ENCODE results near the gene TMEM255B.

The TMEM255B gene

DNA sequence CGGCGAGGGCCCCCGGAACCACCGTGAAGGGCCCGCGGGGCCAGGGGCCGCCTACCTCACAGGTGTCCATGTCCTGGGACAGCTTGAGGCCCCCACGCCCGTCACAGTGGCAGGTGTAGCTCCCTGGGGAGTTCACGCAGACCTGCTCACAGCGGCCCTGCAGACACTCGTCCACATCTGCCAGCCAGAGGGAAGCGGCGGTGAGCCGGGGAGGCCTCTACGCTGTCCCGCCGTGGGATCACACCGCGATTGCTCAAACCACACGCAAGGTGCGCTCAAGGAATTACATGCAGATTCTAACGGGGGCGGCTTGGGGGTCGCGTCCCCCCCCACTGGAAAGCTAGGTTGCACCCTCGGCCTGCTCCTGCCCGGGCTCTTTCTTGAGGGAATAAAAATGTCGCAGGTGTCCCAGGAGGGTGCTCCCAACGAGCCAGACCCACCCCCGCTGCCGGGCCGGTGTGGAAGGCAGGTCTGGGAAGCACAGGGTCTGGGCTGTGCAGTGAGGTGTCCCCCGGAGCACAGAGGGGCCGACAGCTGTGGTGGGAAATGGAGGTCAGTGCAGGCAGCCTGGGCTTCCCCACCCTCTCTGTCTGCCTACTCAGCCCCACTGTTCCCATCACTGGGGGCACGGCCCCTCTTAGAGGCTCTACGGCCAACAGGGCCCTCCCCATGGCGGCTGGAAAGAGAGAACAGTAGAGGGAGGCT is 75.6 kb downstream of the TMEM255B start:
- Mint-ChIP-seq H3K27ac (no peak overlapping the region), H3K4me3 (no peak overlapping the region), H3K4me1 (ENCODE audit: low read depth) (peaks cover 2% of the 10 kb centered on the region), H3K27me3 (no peaks in the 10 kb centered on the region), H3K9me3 (no peaks in the 10 kb centered on the region), H3K36me3 (ENCODE audit: low read depth) (peaks cover 11% of the 10 kb centered on the region)
- DNase-seq, result no peak

DNA sequence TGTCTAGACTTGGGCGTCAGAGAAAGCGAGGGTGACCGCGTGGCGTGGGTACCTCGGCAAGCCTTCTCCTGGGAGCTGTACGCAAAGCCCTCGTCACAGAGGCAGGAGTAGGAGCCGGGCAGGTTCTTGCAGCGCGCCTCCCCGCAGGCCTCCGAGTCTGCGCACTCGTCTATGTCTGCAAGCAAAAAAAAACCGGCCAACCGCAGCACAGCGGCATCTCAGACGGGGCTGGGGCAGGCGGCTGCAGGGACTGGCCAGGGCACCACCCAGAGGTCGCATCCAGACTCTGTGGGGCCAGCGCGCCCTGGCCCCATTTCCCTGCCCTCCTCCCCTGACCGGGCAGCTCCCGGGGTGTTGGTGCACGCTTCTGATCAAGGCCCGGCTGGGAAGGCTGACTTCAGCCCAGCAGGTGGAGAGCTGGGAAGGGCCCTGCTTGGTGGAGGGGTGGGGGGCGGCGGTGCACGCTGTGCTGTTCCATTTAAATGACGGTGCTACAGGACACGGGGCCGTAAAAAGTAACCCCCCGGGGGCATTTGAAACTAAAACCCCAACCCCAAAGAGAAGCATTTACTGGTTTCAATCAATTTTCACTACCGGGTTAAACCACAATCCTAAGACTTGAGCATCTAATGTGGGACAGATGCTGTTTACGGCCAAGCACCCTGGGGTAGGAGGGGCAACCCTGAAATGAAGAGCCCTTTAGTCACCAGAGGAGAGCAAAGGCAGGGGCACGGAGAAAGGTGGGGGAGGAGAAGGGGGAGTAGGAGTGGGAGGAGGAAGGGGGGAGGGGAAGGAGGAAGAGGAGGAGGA is 76.6 kb downstream of the TMEM255B start:
- H3K4me3 Mint-ChIP-seq, result no peak overlapping the region
- H3K4me1 Mint-ChIP-seq (ENCODE audit: low read depth), result peaks cover 7% of the 10 kb centered on the region
- no peak overlapping the region for H3K27ac Mint-ChIP-seq
- no peaks in the 10 kb centered on the region for H3K9me3 Mint-ChIP-seq
- no peaks in the 10 kb centered on the region for H3K27me3 Mint-ChIP-seq
- H3K36me3 Mint-ChIP-seq (ENCODE audit: low read depth), result peaks cover 11% of the 10 kb centered on the region
- no peak for DNase-seq

DNA sequence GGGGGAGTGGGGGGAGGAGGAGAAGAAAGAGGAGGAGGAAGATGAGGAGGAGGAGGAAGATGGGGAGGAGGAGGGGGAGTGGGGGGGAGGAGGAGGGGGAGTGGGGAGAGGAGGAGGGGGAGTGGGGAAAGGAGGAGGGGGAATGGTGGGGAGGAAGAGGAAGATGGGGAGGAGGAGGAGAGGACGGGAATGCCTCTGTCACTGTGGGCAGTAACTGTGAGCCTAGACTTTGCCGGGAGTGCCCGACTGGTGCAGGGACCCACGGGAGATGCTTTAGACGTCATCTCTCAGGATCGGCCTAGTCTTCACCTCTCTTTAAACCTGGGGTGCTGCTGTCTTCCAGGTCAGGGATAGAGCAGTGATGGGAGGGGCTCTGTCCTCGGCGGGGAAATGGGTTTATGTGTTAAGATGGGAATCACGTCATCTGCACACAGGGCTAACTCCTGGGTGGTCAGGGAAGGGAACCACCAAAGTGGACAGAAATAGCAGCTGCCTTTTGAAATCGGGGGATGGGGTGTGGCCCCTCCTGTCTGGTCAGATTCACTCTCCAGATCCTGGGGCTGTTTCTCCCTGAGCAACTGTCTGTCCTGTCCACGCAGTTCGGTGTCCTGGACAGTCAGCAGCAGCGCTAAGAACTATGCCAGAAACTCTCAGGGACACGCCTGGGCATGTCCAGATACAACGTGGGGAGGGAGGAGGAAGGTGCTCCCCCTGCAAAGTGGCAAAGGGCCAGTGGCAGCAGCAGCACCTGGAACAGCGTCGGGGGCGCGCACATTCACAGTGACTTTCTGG is 77.9 kb downstream of the TMEM255B start:
- peaks cover 14% of the 10 kb centered on the region for H3K4me1 Mint-ChIP-seq (ENCODE audit: low read depth)
- DNase-seq, result no peak
- peaks cover 11% of the 10 kb centered on the region for H3K36me3 Mint-ChIP-seq (ENCODE audit: low read depth)
- no peak overlapping the region for H3K27ac Mint-ChIP-seq
- H3K9me3 Mint-ChIP-seq, result no peaks in the 10 kb centered on the region
- no peaks in the 10 kb centered on the region for H3K27me3 Mint-ChIP-seq
- no peak overlapping the region for H3K4me3 Mint-ChIP-seq

DNA sequence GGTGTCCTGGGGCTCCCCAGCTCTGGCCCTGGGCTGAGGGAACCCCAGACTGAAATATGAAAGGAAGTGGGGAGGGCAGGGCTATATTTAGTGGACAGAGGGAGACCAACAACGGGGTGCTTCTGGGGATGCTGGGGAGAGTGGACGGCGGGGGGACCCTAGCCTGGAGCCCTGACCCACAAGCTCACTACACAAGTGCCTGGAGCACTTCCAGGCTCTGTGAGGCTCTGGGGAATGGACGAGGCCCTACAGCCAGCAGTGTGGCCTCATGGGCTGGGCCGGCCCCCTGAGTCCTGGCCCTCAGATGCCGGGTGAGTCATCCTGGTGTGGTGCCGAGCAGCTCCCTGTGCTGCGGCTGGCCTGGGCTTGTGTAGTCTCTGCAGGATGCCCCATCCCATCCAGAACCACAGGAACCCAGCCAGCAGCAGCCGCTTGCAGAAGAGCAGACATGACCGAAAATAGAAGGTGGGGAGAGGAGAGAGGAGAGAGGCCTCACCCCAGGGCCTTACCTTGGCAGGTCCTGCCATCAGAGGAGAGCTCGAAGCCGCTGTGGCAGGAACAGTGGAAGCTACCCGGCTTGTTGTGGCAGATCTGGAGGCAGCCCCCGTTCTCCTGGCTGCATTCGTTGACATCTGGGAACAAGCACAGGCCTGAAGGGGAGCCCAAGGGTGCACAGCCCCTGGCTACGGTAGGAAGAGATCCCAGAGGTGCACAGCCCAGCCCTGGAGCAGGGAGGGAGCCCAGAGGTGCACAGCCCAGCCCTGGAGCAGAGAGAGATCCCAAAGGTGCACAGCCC is 78.7 kb downstream of the TMEM255B start:
- peaks cover 11% of the 10 kb centered on the region for H3K36me3 Mint-ChIP-seq (ENCODE audit: low read depth)
- no peak for DNase-seq
- peaks cover 16% of the 10 kb centered on the region for H3K4me1 Mint-ChIP-seq (ENCODE audit: low read depth)
- no peak overlapping the region for H3K27ac Mint-ChIP-seq
- no peaks in the 10 kb centered on the region for H3K9me3 Mint-ChIP-seq
- no peaks in the 10 kb centered on the region for H3K27me3 Mint-ChIP-seq
- H3K4me3 Mint-ChIP-seq, result no peak overlapping the region

DNA sequence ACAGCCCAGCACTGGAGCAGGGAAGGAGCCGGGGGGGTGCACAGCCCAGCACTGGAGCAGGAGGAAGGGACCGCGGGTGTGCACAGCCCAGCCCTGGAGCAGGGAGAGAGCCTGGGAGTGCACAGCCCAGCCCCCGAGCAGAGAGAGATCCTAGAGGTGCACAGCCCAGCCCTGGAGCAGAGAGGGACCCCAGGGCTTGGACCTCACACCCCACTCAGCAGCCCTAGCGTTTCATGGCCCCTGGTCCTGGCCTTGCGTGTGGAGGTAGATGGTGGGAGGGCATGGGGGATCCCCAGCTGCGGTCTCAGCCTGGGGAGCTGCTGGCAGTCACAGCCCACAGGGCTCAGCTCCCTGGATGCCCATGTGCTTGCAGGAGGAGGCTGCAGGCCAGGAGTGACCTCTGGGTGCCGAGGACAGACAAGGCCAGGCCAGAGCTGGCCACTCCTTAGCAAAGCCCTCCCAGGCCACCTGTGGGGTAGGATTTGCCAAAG is 79.7 kb downstream of the TMEM255B start:
- Mint-ChIP-seq H3K4me1 (ENCODE audit: low read depth) (peaks cover 16% of the 10 kb centered on the region), H3K27ac (no peak overlapping the region), H3K27me3 (no peaks in the 10 kb centered on the region)

DNA sequence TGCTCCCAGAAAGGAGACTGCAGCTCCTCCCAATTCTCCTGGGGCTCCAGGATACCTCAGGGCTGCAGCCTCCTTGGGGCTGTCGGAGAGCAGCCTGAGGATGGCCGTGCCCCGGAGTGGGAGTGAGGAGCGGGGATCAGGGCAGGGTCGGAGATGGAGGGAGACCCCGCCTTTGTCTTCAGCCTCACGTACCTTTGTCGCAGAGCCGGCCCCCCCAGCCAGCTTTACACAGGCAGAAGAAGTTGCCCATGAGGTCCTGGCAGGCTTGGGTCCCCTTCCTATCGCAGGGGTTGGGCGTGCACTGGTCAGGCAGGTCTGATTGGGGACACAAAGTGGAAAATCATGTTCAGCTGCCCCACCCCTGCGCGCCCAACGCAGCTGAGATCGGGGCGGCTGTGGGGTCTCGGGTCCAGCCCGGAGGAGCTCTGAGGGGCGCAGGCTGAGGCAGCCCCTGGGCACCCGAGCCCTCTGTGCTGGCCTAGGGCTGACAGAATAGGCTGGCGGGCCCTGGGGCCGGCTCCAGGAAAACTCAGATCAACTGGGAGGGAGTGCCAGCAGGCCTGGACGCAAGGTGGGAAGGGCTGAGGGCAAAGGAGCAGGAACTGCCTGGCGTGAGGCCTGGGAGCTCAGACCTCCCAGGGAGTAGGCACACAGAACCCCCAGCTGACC is 80.6 kb downstream of the TMEM255B start:
- Mint-ChIP-seq H3K27me3 (no peaks in the 10 kb centered on the region), H3K9me3 (no peaks in the 10 kb centered on the region), H3K4me1 (ENCODE audit: low read depth) (peaks cover 22% of the 10 kb centered on the region), H3K36me3 (ENCODE audit: low read depth) (no peaks in the 10 kb centered on the region), H3K27ac (no peak overlapping the region), H3K4me3 (no peak overlapping the region)
- no peak for DNase-seq

More for the DNA sequence above, 79.7 kb downstream of the TMEM255B start:
- DNase-seq, result no peak
- peaks cover 5% of the 10 kb centered on the region for H3K36me3 Mint-ChIP-seq (ENCODE audit: low read depth)
- no peak overlapping the region for H3K4me3 Mint-ChIP-seq
- no peaks in the 10 kb centered on the region for H3K9me3 Mint-ChIP-seq

DNA sequence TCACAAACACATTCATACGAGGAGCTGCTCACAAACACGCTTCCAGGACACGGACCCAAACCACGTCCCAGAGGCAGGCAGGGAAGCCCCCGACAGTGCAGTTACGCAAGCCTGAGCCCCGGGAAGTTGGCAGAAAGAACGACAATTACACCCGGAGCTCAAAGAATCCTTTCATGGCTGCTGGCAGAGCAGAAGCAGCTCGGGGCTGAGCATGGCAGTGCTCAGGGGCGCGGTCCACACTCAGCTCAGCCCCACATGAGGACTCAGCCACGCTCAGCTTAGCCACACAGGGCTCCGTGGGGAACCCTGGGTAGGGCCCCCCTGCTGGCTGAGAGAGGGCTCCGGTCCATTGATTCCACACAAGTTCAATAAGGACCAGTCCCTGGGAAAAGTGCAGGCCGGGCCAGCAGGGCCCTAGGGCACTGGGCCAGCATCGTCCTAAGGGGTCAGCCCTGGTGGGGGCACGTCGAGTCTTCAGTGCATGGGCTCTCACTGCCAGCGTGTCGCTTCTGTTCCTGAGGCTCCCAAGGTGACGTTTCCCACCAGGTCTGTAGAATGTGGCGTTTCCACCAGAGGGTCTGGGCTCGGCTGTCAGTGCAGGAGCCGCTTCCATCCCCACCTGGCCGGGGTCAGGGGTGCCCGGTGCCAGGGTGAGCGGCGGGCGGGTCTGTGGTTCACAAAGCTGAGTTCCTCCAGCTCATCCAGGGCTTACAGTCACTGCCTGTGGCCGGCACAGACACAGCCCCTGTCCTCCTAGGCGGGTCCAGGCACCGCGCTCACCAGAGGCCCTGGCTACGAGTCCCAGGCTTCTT is 81.7 kb downstream of the TMEM255B start:
- Mint-ChIP-seq H3K4me3 (no peak overlapping the region), H3K27ac (no peak overlapping the region), H3K36me3 (ENCODE audit: low read depth) (no peaks in the 10 kb centered on the region), H3K9me3 (no peaks in the 10 kb centered on the region), H3K27me3 (no peaks in the 10 kb centered on the region), H3K4me1 (ENCODE audit: low read depth) (peaks cover 23% of the 10 kb centered on the region)
- DNase-seq, result no peak

DNA sequence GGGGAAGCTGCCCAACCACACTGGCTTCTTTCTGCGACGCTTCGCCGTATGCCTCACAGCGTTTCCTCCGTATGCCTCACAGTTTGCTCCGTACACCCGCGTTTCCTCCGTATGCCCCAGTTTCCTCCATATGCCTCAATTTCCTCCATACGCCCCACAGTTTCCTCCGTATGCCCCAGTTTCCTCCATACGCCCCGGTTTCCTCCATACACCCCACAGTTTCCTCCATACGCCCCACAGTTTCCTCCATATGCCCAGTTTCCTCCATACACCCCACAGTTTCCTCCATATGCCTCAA is 82.3 kb downstream of the TMEM255B start:
- Mint-ChIP-seq H3K27me3 (no peaks in the 10 kb centered on the region), H3K27ac (peak overlapping the region; percentile 31), H3K4me1 (ENCODE audit: low read depth) (peaks cover 29% of the 10 kb centered on the region), H3K36me3 (ENCODE audit: low read depth) (no peaks in the 10 kb centered on the region), H3K4me3 (no peak overlapping the region), H3K9me3 (no peaks in the 10 kb centered on the region)
- no peak for DNase-seq

DNA sequence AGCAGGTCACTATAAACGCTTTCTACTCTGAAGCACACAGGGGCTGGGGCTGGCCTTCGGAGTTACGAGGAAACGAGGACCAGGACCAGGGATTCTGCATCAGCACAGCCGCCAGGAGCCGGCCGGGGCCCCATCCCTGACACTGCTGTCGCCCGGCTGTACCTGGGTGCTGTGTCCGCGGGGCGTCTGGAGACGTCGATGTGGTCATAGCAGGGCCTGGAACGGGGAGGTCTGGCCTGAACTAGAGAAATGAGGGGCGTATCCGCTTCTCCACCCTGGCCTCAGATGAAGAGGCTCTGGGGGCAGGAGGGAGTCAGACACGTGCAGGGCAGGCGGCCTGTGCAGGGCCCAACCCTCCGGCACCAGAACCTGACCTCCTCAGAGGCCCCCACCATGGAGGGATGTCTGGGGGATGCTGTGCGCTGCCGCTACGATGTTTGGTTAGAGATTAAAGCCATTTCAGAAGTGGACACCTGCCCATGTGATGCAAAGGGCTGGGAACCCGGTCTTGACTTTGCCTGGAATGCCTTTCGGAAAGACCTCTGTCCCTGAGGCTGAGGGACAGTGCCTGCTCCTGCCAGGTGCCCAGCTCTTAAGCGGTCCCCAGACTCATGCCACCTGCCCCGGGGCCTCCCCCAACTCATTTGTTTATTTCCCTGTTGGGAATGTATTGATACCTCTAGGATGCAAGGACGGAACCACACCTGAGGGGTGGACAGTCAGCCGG is 83.5 kb downstream of the TMEM255B start:
- Mint-ChIP-seq H3K36me3 (ENCODE audit: low read depth) (no peaks in the 10 kb centered on the region), H3K27me3 (no peaks in the 10 kb centered on the region), H3K9me3 (no peaks in the 10 kb centered on the region), H3K4me1 (ENCODE audit: low read depth) (peaks cover 36% of the 10 kb centered on the region), H3K4me3 (no peak overlapping the region), H3K27ac (no peak overlapping the region)
- DNase-seq, result no peak

DNA sequence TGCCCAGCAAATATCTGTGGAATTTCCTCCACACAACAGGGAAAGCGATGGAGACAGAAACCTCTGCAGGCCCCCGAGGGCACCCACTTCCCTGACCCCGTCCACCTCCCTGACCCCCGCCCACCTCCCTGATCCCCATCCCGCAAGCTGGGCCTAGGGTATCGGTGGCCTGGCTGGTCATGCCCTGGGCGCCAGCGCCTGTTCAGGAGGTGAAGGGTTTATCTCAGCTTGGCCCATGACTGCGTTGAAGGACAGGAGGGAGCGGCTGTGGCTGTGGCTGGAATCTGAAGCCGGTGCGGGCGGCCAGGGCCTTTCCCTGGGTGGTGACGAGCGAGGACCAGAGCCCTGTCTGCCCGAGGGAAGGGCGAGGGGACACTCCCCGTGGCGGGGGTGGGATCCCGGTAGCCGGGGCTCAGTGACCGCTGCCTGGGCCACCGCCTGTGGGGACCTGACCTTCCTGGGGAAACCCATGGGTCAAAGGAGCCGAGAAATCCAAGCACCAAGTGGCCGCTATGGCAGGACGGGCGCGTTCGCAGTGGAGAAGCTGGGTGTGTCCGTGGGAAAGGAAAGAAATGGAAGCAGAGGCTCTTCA is 84.1 kb downstream of the TMEM255B start:
- no peak overlapping the region for H3K27ac Mint-ChIP-seq
- peaks cover 36% of the 10 kb centered on the region for H3K4me1 Mint-ChIP-seq (ENCODE audit: low read depth)
- no peak for DNase-seq
- no peak overlapping the region for H3K4me3 Mint-ChIP-seq
- no peaks in the 10 kb centered on the region for H3K27me3 Mint-ChIP-seq
- no peaks in the 10 kb centered on the region for H3K9me3 Mint-ChIP-seq
- H3K36me3 Mint-ChIP-seq (ENCODE audit: low read depth), result no peaks in the 10 kb centered on the region

DNA sequence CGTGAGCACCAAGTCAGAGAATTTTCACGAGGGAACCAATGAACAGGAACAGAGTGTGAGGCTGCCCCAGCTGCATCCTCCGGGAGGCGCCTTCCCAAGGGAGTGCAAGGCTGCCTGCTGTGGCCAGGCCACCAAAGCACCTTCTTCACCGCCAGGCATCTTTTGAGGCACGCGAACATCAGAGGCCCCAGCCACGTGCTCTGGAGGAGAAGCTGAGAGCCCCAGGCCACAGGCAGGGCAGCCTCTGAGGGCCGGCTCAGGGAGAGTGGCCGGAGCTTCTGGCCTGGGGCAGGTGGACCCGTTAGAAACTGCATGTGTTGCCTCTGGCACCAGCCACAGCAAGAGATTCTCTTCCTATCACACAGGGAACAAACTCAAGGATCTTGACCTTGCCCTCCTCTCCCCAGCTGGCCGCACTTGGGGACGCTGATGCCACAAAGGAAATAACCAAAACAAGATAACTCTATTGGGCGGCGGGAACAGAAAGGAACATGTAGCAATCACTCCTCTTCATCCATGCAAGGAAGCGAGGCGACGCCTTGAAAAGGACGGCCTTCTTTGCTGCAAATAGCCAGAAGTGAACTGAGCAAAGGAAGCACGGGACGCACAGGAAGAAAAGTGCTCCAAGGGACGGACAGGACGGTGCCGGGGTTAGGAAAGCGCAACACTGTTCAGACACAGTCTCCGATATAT is 85.0 kb downstream of the TMEM255B start:
- Mint-ChIP-seq H3K9me3 (no peaks in the 10 kb centered on the region), H3K27me3 (no peaks in the 10 kb centered on the region), H3K4me3 (no peak overlapping the region), H3K36me3 (ENCODE audit: low read depth) (no peaks in the 10 kb centered on the region), H3K4me1 (ENCODE audit: low read depth) (peaks cover 36% of the 10 kb centered on the region), H3K27ac (no peak overlapping the region)
- DNase-seq, result no peak

DNA sequence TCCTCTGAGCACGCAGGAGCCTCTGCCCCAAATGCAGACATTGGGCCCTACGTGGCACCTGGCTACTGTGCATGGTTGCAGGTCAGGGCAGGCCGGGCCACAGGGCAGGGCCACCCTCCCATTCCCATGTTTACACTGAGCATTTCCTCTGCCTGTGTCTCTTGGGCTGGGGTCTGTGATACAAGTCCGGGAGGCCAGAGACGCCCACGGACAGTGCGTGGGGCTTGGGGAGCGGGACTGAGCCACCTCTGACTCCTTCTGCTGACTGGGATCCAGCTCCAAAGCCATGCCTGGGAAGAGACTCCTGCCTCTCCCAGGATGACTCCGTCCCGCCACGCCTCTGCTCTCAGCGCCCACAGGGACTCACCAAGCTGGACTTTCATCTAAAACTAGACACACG is 86.0 kb downstream of the TMEM255B start:
- DNase-seq, result no peak
- Mint-ChIP-seq H3K36me3 (ENCODE audit: low read depth) (no peaks in the 10 kb centered on the region), H3K4me1 (ENCODE audit: low read depth) (peaks cover 36% of the 10 kb centered on the region), H3K9me3 (no peaks in the 10 kb centered on the region), H3K4me3 (no peak overlapping the region), H3K27ac (no peak overlapping the region), H3K27me3 (no peaks in the 10 kb centered on the region)

Measured in activated T-cell treated with anti-CD3 and anti-CD28 coated beads, Interleukin-2, amount 50 U/mL, for 24 hours (primary cell).